NCI-H446 treated with DMSO at 0.1 percent for 48 hours (cell line): Measurements from ENCODE around the gene PI3.

Source experiments
- DNase-seq: peaks from one replicate; lab custom pipeline; 2025; lab: John Stamatoyannopoulos, UW

Gene PI3

DNA sequence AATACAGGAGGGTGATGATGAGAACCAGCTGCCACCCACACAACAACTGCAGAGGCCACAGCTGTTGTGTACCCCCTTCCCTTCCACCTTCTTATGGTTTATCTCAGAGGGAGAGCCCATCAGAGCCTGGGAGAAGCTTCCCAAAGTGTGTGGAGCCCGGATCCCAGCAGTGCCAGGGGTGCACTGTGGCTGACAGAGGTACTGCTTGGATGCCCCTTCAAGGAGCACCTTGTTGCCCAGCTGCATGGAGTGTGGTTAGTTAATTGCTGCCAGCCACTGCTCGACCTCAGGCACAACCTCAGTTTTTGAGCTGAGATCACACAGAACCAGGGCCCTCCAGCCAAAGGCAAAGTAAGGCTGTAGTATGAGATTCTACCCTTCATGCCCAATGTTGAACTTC lies 13.0 kb downstream of the PI3 start:
- DNase-seq: no peak

DNA sequence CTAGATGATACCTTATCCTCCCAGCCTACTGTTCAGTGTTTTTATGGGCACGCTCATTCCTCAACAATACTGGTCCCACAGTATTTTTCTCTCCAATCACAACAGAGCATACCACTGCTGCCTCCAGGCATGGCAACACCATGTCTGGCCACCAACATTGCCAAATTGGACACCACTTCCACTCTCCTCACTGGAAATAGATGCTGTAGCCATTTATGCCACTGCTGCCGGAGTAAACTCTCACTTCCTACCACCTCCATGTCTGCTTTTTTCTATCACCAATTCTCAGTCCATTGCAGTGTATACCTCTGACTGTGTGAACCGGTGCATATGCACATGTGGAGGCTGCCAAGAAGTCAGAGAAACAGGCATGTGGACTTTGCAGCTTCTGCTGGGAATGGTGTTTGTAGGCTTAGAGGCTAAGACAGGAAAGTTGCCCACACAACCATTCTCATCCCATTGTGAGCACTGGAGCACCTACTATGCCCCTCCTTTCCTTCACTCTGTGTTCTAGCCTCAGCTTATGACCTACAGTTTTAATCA lies 14.4 kb downstream of the PI3 start:
- DNase-seq: no peak

DNA sequence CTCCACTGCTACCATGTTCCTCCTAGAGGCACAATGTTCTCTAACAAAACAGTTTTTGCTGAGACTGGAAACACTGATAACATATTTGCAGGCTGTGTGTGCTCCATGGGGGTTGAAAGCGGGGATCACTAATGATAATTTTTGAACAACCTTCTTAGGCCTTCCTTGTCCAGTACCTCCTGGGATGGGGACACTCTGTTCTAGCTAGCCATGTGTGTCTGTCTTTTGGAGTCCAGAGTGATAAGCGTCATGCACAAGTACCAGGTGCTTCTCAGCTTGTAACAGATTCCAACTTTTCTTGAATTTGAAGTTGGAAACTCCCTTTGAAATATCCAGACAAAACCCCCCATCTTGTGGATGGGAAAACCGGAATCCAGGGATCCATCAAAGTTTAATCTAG lies 15.2 kb downstream of the PI3 start:
- no peak for DNase-seq

DNA sequence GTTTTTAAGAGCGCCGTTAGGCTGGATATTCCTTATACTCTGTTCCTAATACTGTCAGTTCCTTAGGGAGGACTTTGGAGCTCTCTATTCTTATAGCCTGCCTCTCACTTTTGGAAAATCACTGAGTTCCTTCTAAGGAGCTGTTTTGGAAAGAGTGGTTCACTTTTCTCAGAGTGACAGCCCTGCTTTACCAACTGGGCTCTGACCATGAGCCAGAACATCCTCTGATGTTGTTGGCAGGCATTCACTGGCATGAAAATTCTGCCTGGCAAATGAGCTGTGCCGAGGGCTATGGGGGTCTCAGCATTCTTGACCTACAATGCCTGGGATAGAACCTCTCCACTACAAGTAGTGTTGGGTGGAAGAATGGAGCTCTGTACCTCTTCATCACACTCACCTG lies 17.2 kb downstream of the PI3 start:
- no peak for DNase-seq

DNA sequence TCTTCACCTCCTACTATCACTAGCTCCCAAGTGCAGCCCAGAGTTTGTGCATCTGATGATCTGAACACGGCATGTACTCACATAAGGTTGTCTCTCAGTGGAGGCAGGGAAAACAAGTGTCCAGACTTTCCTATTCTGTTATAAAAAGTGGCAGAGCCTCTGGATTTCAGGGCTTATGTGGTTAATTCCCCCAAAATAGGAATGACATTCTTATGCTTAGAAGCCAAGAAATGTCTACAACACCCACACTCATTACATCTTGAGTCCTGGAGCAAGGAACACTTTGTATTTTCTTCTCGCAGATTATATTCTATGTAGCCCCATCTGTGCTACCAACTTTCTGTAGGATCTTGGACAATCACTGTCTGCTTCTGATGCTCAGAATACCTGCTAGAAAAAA lies 18.6 kb downstream of the PI3 start:
- DNase-seq: no peak

DNA sequence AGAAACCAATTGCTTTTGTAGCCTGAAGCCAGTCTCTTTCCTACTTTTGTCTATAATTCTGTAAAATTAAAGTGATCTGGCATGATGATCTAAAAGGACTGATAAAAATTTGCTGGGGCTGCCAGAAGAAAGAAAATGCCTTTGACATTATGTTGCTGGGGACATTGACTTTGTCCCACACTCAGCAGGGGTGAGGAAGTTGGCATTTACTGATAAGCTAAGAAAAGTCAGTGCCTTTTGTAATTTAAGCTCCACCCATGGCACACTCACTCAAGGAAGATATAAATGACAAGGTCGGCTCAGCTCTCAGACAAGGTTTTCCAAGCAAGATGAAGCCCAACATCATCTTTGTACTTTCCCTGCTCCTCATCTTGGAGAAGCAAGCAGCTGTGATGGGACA lies 32.0 kb downstream of the PI3 start, which contains the start of gene SEMG1:
TSS of gene SEMG1 (plus strand) at position 309 of the 400 bp plus-strand sequence. CDS start at position 330, 21 bp downstream.
- no peak for DNase-seq

DNA sequence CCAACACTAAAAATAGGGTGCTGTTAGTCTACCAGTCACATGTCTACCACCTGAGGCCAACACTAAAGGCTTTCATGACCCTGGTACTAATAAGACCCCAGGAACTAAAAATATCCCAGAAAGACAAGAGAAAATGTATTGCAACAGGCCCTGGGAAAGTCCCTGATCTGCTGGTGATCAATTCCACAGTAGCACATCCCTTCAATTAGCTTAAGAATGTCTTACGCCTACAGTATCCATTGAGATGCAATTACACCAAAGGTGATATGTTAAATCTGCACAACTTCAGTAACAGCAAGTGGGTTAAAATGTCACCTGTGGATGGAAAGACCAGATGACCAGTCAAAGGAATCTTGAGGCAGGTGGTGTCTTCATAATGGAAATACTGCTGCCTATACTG lies 35.2 kb downstream of the PI3 start:
- DNase-seq: no peak

DNA sequence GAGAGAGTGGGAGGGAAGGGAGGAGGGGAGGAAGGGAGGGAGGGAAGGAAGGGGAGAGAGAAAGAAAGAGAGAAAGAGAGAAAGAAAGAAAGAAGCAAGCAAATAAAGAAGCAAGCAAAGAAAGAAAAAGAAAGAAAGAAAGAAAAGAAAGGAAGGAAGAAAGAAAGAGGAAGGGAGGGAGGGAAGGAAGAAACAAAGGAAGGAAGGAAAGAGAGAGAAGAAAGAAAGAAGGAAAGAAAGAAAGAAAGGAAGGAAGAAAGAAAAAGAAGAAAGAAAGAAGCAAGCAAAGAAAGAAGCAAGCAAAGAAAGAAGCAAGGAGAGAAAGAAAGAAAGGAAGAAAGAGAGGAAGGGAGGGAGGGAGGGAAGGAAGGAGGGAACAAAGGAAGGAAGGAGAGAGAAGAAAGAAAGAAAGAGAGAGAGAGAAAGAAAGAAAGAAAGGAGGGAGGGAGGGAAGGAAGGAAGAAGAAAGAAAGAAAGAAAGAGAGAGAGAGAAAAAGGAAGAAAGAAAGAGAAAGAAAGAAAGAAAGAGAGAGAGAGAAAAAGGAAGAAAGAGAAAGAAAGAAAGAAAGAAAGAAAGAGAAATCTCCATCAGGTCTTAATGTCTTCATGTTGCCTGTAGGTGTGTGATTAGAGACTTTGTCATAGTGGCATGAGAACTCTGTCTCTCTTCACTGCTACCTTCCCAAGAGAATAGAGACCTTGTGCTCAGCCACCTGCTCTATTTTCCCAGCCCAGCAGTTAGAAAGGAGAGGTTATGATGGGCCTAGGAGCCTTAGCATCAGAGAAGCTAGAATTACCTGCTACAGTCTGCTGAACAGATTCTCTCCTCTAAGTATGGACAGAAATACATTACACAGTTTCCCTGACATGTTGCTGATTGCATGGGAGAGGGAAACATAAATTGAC lies 37.1 kb downstream of the PI3 start:
- DNase-seq: no peak

DNA sequence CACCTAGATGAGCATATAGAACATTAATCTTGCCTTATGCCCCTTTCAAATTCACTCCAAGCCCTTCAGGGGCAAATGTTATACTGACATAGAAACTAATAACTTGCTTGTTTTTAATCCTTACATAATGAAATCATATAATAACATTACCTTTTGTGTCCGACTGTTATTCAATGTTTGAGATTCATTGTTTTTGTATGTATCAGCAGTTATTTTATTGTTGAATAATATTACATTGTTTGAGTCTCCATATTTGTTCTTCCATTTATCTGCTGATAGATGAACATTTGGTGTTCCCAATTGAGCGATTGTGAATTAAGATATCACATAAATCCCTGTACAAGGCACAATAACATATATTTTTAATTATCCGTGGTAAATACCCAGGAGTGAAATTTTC lies 38.1 kb downstream of the PI3 start:
- DNase-seq: no peak

DNA sequence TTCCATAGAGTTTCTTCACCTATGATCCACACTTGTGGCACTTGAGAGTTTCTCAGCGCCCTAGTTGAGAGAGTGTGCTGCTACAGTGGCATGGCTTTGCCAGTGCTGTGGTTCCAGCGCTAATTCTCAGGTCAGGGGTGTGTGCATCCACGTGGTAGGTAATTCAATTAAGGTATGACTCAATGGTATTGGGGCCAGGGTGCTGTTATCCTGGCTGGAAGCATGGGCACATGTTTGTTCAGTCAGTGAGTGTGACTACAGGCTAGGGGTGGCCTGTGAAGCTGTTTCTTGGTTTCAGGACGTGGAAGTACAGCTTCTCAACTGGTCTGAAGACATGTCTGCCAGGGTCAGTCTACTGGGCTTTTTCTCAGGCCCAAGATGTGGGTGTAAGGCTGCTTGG lies 43.4 kb downstream of the PI3 start:
- no peak for DNase-seq

DNA sequence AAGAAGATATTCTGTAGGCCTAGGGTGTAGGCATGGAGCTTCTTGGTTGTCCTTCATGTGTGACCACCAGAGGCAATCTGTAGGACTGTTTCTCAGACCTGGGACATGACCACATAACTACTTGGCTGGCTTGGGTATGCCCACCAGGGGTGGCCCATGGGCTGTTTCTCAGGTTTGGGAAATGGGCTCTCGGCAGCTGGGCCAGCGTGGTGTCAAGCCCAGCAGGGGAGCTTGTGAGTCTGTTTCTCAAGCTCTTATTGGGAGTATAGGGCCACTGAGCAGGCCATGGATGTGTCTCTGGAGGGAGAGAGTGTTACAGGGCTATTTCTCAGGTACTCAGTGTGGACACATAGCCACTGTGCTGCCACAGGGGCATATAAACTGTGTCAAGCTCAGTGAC lies 43.9 kb downstream of the PI3 start:
- no peak for DNase-seq

DNA sequence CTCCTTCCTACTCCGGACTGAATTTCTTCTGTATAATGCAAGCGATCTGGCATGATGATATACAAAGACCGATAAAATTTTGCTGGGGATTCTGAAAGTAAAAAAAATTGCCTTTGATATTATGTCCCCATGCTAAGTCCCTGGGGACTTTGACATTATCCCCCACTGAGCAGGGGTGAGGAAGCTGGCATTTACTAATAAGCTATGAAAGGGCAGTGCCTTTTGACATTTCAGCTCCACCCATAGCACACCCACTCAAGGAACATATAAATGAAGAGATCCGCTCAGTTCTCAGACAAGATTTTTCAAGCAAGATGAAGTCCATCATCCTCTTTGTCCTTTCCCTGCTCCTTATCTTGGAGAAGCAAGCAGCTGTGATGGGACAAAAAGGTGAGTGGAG lies 46.4 kb downstream of the PI3 start, which contains the start of gene SEMG2:
TSS of gene SEMG2 (plus strand) at position 298 of the 400 bp plus-strand sequence. CDS start at position 315, 17 bp downstream.
- no peak for DNase-seq

DNA sequence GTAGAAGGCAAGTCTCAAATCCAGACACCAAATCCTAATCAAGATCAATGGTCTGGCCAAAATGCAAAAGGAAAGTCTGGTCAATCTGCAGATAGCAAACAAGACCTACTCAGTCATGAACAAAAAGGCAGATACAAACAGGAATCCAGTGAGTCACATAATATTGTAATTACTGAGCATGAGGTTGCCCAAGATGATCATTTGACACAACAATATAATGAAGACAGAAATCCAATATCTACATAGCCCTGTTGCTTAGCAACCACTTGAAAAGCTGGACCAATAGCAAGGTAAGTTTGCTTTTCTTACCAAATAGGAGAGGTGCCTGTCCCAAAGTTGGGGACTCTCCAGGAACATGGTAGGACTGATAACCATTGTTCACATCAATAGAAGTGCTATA lies 48.4 kb downstream of the PI3 start:
- no peak for DNase-seq
